ENCODE results near the gene AOAH. TPM values are rescaled to one million over a fixed set of nuclear protein-coding genes. Genes with fewer than 3 reads are reported as not detected.

AOAH gene, protein sequence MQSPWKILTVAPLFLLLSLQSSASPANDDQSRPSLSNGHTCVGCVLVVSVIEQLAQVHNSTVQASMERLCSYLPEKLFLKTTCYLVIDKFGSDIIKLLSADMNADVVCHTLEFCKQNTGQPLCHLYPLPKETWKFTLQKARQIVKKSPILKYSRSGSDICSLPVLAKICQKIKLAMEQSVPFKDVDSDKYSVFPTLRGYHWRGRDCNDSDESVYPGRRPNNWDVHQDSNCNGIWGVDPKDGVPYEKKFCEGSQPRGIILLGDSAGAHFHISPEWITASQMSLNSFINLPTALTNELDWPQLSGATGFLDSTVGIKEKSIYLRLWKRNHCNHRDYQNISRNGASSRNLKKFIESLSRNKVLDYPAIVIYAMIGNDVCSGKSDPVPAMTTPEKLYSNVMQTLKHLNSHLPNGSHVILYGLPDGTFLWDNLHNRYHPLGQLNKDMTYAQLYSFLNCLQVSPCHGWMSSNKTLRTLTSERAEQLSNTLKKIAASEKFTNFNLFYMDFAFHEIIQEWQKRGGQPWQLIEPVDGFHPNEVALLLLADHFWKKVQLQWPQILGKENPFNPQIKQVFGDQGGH
- total RNA-seq = 0.09 TPM in 1 of 2 replicates, not detected in the other

DNA sequence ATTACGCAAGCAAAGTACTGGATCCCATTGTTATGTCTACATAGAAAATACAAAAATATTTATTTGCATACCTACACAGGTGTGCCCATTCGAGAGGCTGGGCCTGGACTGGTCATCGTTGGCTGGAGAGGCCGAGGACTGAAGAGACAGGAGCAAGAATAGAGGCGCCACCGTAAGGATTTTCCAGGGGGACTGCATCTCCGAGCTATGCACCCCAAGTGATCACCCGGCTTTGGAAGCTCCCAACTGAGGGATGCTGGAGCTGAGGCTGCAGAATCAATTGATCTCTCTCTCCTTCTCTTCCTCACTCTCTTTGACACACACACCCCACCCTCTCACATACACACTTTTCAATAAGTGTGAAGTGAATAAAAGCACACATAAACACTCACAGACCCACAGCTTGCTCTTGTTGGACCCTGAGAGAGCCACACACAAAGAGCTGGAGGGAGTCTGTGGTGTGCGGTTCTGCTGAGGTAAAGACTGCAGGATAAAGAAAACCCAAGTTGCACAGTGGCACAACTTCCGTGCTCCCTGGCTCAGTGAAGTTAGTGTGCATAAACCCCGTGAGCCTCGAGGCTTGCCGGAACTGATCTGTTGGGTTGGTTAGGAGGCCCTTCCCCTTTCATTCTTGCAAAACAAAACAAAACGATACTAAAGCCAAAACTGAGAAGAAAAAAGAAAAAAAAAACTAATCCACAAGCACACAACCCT is at the start of gene AOAH:
Gene AOAH (minus strand): TSS at position 544 of the 714 bp plus-strand sequence. CDS start 346 bp downstream, at position 198.
- no peak for DNase-seq

DNA sequence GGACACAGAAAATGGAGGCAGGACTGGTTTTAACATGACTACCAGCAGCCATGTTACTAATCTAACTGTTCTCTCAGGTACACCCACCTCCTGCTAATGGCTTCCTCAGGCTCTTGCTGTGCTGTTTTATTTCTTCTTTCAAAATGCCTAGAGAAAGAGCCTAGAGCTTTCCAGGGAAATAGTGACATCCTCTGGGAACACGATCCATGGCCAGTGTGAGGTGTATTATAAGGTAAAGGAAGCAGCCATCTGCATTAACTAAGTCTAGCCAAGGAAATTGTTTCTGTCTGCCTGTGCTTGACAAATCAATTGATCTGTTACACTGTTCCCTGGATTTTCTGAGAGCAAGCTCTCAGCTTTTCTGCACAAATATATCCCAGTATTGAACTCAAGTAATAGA is 42.2 kb upstream of the AOAH start:
- DNase-seq = no peak

- DNase-seq = no peak
Measured at GRCh38 chr7:36765605-36766004, 41.3 kb upstream of the AOAH start.

GRCh38 chr7:36764929-36765328 is 40.6 kb upstream of the AOAH start:
- DNase-seq = no peak

DNA sequence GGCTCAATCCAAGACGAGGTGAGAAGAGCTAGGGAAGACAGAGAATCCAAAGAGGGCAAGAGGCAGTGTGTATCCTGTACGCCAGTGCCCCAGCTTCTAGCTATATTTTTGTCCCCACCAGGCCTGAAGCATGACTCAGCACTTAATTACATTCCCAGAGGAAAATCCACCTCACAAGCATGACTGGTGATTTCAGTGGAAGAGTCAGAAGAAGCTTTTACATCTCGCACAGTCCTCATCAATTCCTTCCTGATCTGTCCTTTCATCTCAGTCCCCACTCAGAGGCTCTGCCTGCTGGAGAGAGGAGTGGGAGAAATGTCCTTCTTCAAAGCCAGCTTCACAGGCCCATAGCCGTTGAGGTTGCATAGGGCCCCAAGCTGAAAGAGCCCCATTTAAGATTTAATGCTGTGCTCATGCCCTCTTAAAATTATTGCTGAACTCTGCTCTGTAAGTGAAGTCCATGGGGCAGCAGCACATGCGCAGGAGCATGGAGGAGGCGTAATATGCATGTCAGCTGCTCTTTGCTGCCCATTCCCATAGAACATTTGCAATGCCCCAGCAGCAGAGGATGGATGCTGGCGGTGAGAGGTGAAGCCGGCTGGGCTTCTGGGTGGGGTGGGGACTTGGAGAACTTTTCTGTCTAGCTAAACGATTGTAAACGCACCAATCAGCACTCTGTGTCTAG is 39.0 kb upstream of the AOAH start:
- no peak for DNase-seq

GRCh38 chr7:36762394-36762793 is 38.1 kb upstream of the AOAH start:
- no peak for DNase-seq

DNA sequence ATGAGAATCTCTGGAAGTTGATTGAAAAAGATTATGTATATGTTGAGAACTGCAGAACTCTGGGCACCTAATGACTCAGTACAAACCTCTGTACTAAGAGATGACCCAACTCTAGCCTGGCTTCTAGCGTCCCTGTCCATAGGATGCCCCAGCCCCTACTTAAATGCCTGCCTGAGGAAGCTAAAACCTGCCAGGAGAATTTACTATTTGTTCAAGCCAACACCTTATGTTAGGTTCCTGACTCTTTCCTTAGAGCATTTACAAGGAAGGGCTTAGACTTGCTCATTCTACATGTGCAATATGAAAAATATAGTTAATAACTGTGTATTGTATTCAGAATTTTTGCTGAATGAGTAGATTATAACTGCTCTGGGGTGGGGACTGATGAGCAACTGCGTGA is 37.5 kb upstream of the AOAH start:
- DNase-seq = no peak

- no peak for DNase-seq
Measured at GRCh38 chr7:36760856-36761762, 36.8 kb upstream of the AOAH start.

DNA sequence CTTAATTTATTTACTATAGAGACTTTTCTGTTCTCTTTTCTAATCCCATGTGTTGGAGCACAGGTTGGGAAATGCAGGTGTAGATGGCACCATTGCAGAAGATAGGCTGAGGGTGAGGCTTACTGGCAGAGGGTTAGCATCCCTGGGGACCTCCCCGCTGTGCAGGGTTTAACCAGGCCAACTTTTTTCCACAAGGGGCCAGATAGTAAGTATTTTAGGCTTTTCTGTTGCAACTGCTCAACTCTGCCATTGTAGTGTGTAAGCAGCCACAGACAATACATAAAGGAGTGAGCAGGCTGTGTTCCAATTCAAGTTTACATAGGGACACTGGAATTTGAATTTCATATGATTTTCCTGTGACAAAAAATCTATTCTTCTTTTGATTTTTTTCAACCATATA is 34.6 kb upstream of the AOAH start:
- no peak for DNase-seq

DNA sequence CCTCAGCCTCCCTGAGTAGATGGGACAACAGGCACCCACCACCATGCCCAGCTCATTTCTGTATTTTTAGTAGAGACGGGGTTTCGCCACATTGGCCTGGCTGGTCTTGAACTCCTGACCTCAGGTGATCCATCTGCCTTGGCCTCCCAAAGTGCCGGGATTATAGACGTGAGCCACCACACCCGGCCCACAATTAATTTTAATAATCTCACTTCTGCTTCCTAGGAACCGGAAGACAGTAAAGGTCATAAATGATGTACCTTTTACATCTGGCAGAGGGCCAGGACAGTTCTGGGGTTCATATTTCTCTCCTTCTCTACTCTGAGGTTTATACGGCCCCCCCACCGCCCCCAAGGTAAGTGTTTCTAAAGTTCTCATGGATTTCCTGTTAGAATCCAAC is 31.2 kb upstream of the AOAH start:
- no peak for DNase-seq

GRCh38 chr7:36752026-36752711 is 27.9 kb upstream of the AOAH start:
- no peak for DNase-seq

GRCh38 chr7:36750451-36750850 is 26.2 kb upstream of the AOAH start:
- no peak for DNase-seq

GRCh38 chr7:36749282-36749960 is 25.1 kb upstream of the AOAH start:
- DNase-seq = no peak

- no peak for DNase-seq
Measured at GRCh38 chr7:36748017-36748487, 23.8 kb upstream of the AOAH start.

DNA sequence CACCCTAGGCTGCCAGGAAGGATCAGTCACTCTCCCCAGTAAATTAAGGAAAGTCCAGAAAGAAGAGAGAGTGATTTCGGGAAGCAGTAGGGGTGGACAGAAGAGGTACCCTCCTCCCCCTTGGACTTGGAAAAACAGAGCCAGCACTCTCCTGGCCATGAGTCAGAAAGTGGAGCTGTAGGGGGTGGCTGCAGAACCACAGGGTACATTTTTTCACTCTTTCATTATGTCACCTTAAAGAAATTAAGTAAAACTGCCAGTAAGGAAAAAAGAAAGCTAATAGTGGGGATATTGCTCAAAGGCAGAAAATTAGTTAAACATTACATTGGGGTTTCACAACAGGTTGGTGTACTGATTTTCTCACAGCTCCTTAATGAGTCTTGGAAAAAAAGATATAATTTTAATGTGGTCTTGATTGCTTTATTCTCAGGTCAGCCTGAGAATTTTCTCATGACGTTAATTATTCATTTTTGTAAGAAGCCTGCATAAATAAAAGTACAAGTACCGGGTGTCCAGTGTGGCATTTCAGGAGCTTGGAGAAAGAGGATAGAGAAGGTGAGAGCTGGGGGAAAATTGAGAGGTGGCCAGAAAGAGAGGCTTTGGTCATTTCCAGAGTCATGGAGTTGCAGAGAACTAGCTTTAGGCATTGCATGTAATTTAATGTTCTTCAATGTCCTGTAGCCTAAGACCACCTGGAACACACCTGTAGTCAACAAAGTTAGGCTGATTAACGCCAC is 23.2 kb upstream of the AOAH start:
- DNase-seq = no peak

- no peak for DNase-seq
Measured at GRCh38 chr7:36746347-36746746, 22.1 kb upstream of the AOAH start.

DNA sequence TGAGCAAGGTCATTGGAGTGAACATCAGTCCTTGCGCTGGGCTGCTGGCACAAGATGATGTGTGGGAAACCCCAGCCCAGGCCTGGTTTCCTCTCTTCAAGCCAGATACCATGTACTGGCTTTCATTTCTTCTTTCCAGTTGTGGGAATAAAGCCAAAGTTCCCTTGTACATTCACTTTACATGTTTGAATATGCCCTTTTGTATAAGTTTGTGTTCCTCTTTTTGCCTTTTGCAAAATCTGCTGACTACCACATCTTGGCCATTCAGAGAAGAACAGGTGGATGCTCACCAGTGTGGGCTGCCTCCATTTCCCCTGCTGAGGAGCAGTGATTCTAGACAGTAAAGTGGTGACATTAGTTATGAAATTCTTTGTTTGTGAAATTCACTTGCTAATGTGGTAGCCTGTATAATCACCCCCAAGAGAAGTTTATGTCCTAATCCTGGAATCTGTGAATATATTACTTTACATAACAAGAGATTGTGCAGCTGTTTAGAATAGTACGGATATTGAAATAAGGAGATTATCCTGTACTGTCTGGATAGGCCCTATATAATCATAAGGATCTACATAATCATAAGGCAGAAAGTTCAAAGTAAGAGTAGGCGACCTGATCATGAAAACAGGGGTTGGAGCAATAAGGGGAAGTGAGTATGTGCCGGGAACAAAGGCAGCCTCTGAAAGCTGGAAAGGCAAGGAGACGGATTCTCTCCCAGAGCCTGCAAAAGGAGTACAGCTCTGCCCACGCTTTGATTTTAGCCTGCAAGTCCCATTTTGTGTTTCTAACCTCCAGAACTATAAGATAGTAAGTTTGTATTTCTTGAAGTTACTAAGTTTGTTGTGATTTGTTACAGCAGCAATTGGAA is 18.8 kb upstream of the AOAH start:
- DNase-seq = no peak

DNA sequence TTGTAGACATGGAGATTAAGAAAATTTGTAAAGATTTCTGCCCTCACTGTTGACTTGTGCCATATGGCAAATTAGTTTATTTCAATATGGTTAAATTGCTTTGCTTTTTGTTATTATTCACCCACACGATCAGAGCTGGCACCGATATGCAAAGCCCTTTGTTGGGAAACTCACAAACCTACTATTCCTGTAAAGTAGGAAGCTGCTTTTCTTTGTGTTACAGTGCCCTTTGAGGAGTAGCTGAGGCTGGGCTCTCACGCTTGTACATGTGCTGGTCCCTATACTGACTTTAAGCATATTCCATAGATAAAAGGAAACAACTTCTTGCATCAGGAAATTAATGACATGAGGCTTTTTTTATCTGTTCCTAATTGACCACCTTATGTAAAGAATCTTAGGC is 17.6 kb upstream of the AOAH start:
- DNase-seq = no peak

DNA sequence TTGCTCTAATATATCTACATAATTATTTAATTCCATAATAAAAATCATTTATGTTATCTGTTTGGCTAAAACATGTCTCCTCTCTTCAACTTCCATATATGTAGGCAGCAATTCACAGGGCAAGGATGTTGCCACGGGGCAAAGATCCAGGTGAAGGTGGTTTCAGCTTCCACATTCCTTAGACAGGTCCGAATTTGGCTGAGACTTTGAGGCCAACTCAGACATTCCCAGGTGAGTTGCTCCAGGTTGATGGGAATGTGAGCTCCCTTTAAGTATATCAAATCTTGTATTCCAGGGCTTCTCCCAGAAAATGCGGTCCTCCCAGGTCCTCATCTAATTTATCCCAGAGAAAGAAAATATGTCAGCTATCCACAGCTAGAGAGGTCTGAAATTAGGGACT is 15.1 kb upstream of the AOAH start:
- no peak for DNase-seq
